HCT116 (cell line): Measurements from ENCODE around the gene NKX6-2.

Experiments used
- EZH2 ChIP-seq: fragments of 200-600 bp; sonication (generic); IDR thresholded peaks from 2 replicates; pipeline ENCODE4 v1.6.1; 2017; ENCODE audit warnings: antibody characterized with exemption, mixed run types
- POLR2A ChIP-seq: IDR thresholded peaks from 2 replicates; pipeline ENCODE4 v1.7.0; 2011; ENCODE audit warnings: borderline replicate concordance; ENCODE audit not compliant: insufficient read depth, insufficient read length; ENCODE audit errors: extremely low read depth
- ZBTB33 ChIP-seq: IDR thresholded peaks from 2 replicates; pipeline ENCODE4 v1.6.1; 2011; ENCODE audit warnings: mild to moderate bottlenecking, low read length, moderate library complexity; ENCODE audit not compliant: insufficient replicate concordance; ENCODE audit errors: extremely low read depth

DNA sequence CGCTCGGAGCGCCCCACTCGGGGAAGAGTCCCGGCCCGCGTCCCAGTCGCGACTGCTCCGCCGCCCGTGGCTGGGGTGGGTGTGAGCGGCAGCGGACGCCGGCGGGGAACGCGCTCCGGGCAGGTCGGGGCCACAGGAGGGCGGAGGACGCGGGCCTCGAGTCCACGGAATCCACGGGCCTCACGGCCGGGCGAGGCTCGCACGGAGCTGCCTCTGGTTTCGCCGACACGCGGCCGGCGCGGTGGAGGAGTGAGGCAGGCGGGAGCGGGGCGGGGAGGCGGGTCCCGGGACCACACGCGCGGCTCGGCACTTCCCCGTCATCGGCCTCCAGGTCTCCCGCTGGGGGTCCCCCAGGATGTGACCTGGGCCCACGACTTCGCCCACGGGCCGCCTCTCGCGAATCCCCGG lies 533 bp upstream of the NKX6-2 start:
- TF ChIP-seq EZH2 (no peak), POLR2A (no peak), ZBTB33 (no peak)
